ENCODE results near the gene NOS1AP. TPM values are rescaled to one million over a fixed set of nuclear protein-coding genes. Genes with fewer than 3 reads are reported as not detected.

Gene NOS1AP
- total RNA-seq, 4 donors from 2014 or later = 0.99 to 9.0 (median 4.0) TPM

DNA sequence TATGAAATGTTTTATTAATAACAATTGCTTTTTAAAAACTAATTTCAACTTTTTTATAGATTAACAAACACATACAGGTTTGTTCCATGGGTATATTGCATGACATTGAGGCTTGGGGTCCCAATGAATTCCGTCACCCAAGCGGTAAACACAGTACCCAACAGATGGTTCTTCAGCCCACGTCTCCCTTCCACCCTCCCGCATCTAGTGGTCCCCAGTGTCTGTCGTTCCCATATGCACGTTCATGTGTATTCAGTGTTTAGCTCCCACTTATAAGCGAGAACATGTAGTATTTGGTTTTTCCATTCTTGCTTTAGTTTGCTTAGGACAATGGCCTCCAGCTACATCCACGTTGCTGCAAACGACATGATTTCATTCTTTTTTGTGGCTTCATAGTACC is 48.6 kb downstream of the NOS1AP start:
- 92% methylated on average over 9 of the region's 9 CpGs for WGBS
- Histone ChIP-seq H3K4me1 (peaks cover 0 to 3% (median 0%) of the 10 kb centered on the region in 4 donors), H3K4me3 (no peak overlapping the region), H3K9me3 (no peaks in the 10 kb centered on the region), H3K27me3 (no peaks in the 10 kb centered on the region), H3K36me3 (no peaks in the 10 kb centered on the region), H3K27ac (replicated peaks in 1 of 4) (no peak overlapping the region)
- TF ChIP-seq, protein P1, sequence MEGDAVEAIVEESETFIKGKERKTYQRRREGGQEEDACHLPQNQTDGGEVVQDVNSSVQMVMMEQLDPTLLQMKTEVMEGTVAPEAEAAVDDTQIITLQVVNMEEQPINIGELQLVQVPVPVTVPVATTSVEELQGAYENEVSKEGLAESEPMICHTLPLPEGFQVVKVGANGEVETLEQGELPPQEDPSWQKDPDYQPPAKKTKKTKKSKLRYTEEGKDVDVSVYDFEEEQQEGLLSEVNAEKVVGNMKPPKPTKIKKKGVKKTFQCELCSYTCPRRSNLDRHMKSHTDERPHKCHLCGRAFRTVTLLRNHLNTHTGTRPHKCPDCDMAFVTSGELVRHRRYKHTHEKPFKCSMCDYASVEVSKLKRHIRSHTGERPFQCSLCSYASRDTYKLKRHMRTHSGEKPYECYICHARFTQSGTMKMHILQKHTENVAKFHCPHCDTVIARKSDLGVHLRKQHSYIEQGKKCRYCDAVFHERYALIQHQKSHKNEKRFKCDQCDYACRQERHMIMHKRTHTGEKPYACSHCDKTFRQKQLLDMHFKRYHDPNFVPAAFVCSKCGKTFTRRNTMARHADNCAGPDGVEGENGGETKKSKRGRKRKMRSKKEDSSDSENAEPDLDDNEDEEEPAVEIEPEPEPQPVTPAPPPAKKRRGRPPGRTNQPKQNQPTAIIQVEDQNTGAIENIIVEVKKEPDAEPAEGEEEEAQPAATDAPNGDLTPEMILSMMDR (IDR thresholded peaks at IDR 0.05) = no peak
- TF ChIP-seq POLR2A (IDR thresholded peaks at IDR 0.05; ENCODE audit: low read depth) (no peak), EP300 (IDR thresholded peaks at IDR 0.05) (no peak), POLR2AphosphoS5 (IDR thresholded peaks at IDR 0.05) (no peak)
- intact Hi-C loops (cut with DNase I) = no loop called here
- DNase-seq (ENCODE audit: extremely low spot score) = peak; percentile 81

DNA sequence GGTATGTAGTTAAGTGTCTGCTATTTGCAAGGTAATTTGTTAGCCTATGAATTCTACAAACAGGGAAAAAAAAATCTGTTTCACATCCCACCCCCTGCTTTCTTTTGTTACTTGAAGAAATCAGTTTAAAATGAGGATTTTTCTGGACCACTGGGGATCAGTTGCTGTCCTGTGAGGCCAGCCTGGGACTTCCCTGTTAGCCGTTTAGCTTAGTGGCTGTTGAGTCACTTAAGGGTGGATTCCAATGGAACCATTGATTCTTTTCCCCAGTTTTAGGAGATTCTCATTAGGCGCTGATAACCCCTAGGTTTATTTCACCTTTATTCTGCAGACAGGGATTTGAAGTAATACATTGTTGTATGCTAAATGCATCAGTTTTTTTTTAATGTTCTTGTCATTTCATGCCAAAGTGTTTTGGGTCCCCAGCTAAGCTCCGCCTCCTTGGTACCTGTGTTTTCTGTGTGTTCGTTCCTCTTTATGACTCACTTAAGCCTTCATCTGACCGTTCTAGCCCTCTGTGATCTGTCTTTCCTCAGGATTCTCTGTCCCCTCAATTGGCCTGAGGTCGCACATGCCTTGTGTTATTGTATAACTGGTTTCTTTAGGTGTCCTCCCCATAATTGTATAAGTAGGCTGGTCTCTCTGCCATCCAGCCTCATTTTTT is 59.3 kb downstream of the NOS1AP start:
- WGBS = 85% methylated on average over 6 of the region's 6 CpGs
- intact Hi-C loops (cut with DNase I) = no loop called here
- no peaks in the 10 kb centered on the region for H3K36me3 ChIP-seq
- H3K27me3 ChIP-seq = no peaks in the 10 kb centered on the region
- DNase-seq (ENCODE audit: extremely low spot score) = peak; percentile 39
- TF ChIP-seq POLR2A (IDR thresholded peaks at IDR 0.05; ENCODE audit: low read depth) = no peak
- TF ChIP-seq, protein P1 (IDR thresholded peaks at IDR 0.05) = no peak
- no peak for TF ChIP-seq EP300 (IDR thresholded peaks at IDR 0.05)
- TF ChIP-seq POLR2AphosphoS5 (IDR thresholded peaks at IDR 0.05) = no peak
- peaks cover 0 to 2% (median 0%) of the 10 kb centered on the region in 4 donors for H3K9me3 ChIP-seq
- H3K4me3 ChIP-seq = no peak overlapping the region
- H3K27ac ChIP-seq (replicated peaks in 1 of 4) = no peak overlapping the region
- peaks cover 8 to 17% (median 14%) of the 10 kb centered on the region in 4 donors for H3K4me1 ChIP-seq

DNA sequence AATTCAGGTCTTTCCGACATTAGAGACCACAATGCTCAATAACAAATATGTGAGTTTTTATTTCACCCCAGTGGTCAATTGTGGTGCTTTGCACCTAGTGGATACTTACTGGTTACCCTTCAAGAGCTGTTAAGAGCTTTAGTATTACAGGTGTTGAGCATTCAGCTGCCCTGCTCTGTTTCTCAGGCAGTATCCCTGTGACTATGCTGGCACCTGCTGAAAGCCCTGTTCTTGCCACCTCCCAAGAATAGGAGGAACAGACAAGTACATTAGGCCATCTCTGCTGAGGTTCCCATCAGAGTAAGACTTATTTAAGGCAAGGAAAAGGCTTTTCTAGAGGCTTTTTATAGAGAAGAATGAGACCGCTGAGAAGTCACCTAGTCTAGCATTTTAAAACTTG is 60.8 kb downstream of the NOS1AP start:
- Histone ChIP-seq H3K36me3 (no peaks in the 10 kb centered on the region), H3K4me1 (peaks cover 8 to 17% (median 14%) of the 10 kb centered on the region in 4 donors), H3K27me3 (no peaks in the 10 kb centered on the region), H3K9me3 (peaks cover 0 to 2% (median 0%) of the 10 kb centered on the region in 4 donors), H3K4me3 (no peak overlapping the region), H3K27ac (replicated peaks in 1 of 4) (no peak overlapping the region)
- intact Hi-C loops (cut with DNase I) = no loop called here
- TF ChIP-seq, protein P1 (IDR thresholded peaks at IDR 0.05) = no peak
- TF ChIP-seq EP300 (IDR thresholded peaks at IDR 0.05) (no peak), POLR2AphosphoS5 (IDR thresholded peaks at IDR 0.05) (no peak), POLR2A (IDR thresholded peaks at IDR 0.05; ENCODE audit: low read depth) (no peak)
- peak; percentile 21 for DNase-seq (ENCODE audit: extremely low spot score)
- WGBS = 69% methylated on average over 2 of the region's 2 CpGs

DNA sequence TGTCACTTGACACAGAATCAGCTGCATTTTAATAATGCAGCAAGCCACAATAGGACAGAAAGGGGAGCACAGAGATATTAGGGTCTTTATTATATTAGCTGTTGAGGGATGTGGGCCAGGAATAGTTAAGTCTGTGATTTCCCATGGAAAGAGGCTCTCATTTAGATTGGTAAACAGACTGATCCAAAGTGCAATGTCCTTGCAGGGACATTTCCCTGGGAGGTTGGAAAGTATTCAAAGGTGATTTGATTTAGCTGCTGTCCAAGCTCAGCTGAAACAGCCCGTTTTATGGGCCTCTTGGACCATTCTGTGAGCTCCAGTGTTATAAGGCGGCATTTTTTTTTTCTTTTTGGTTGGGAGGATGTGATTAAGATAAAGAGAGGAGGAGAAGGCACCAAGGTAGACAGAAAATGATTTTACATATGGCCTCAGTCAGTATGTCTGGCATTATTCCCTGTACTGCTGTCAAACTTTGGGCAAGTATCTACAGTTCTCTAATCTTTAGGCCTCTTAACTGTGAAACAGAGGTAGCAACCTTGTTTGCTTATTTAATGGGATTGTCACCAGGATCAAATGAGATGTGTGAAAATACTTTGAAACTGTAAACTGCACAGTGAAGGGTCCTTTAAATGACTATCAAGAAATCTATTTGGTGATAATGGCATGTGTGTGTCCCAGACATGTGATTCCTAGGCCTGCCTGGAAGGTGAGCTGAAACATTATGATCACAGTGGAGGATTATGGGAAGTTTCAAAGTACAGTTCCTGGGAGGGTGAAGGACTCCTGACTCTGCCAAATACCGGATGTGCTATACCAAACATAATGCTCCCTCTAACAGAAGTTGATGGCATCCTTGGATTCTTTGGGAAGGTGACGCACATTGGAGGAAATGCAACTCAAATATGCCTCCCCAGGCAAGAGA is 62.2 kb downstream of the NOS1AP start:
- peak; percentile 31 for DNase-seq (ENCODE audit: extremely low spot score)
- intact Hi-C loops (cut with DNase I) = no loop called here
- TF ChIP-seq EP300 (IDR thresholded peaks at IDR 0.05) (no peak), POLR2AphosphoS5 (IDR thresholded peaks at IDR 0.05) (no peak), POLR2A (IDR thresholded peaks at IDR 0.05; ENCODE audit: low read depth) (no peak)
- TF ChIP-seq, protein P1 (IDR thresholded peaks at IDR 0.05) = no peak
- Histone ChIP-seq H3K36me3 (no peaks in the 10 kb centered on the region), H3K4me1 (peaks cover 11 to 25% (median 16%) of the 10 kb centered on the region in 4 donors), H3K27ac (replicated peaks in 1 of 4) (no peak overlapping the region), H3K9me3 (no peaks in the 10 kb centered on the region), H3K27me3 (no peaks in the 10 kb centered on the region), H3K4me3 (no peak overlapping the region)
- WGBS = 65% methylated on average over 4 of the region's 4 CpGs

All from esophagus muscularis mucosa (tissue), 4 donors.